ENCODE data around the gene ATXN1. TPM values are rescaled to one million over a fixed set of nuclear protein-coding genes. Genes with fewer than 3 reads are reported as not detected.

Gene ATXN1
- total and polyA plus RNA-seq, 2 of the 8 experiments (the other 6 are each of a cell fraction or from before 2014, with no cell fraction given), result 1.6 to 4.0 TPM

- H2BK5ac ChIP-seq (ENCODE audit: low read depth, low read length), result no peak overlapping the region
- no peak overlapping the region for H3K14ac ChIP-seq (ENCODE audit: insufficient read length)
- ChIA-PET POLR2A (ENCODE audit: partially characterized antibody) (no interaction called here), CTCF (ENCODE audit: partially characterized antibody) (no interaction called here)
- DNase-seq (ENCODE audit: low read depth in 1 of 2, low spot score in 2 of 2) (no peak), FAIRE-seq (no peak)
- no peak overlapping the region for H2BK15ac ChIP-seq (ENCODE audit: low read length)
- no peak overlapping the region for H3K18ac ChIP-seq (ENCODE audit: extremely low read depth, low read length)
- H4K5ac ChIP-seq (ENCODE audit: insufficient read length, low read depth, low read length), result no peak overlapping the region
- no peak overlapping the region for H3K23ac ChIP-seq (ENCODE audit: insufficient read length)
- no peak overlapping the region for H2AK5ac ChIP-seq (ENCODE audit: low read depth, low read length)
- no peak overlapping the region for H3K4me3 ChIP-seq (ENCODE audit: extremely low read depth in 1 of 4, insufficient read depth in 2 of 4, low read depth in 3 of 4, low read length in 4 of 4)
- H3K23me2 ChIP-seq (ENCODE audit: low read depth, low read length), result no peaks in the 10 kb centered on the region
- no peaks in the 10 kb centered on the region for H3K79me1 ChIP-seq (ENCODE audit: low read depth, low read length)
- no peak overlapping the region for H3K27ac ChIP-seq (ENCODE audit: low read depth, low read length)
- H2BK120ac ChIP-seq (replicated peaks; ENCODE audit: low read depth, low read length), result no peak overlapping the region
- H4K20me1 ChIP-seq (replicated peaks in 1 of 2; ENCODE audit: control insufficient read depth in 1 of 2, insufficient read depth in 2 of 2, low read length in 2 of 2), result no peaks in the 10 kb centered on the region
- H3K79me2 ChIP-seq (ENCODE audit: control insufficient read depth in 1 of 2, insufficient read depth in 2 of 2, low read length in 2 of 2), result no peaks in the 10 kb centered on the region
- H4K91ac ChIP-seq (replicated peaks; ENCODE audit: insufficient read length, low read length), result no peak overlapping the region
- no peak overlapping the region for H2BK12ac ChIP-seq (ENCODE audit: low read depth, low read length)
- no peak overlapping the region for H3K4me2 ChIP-seq (ENCODE audit: insufficient read depth in 1 of 2, low read depth in 2 of 2, low read length in 2 of 2)
- H4K8ac ChIP-seq (ENCODE audit: extremely low read depth, insufficient read depth, low read length), result no peak overlapping the region
- H3K9me3 ChIP-seq (ENCODE audit: insufficient read depth in 2 of 2, low read depth in 1 of 2, low read length in 1 of 2), result no peaks in the 10 kb centered on the region
- no peaks in the 10 kb centered on the region for H3K36me3 ChIP-seq (ENCODE audit: control insufficient read depth in 2 of 4, insufficient read depth in 4 of 4, low read length in 3 of 4)
- H2BK20ac ChIP-seq (ENCODE audit: low read length), result no peak overlapping the region
- no peak overlapping the region for H3K4ac ChIP-seq (replicated peaks; ENCODE audit: insufficient read length, low read depth, low read length)
- H3K9ac ChIP-seq (replicated peaks in 1 of 4; ENCODE audit: extremely low read depth in 1 of 4, low read depth in 3 of 4, low read length in 3 of 4), result no peak overlapping the region
- no peaks in the 10 kb centered on the region for H3K27me3 ChIP-seq (replicated peaks in 1 of 4; ENCODE audit: control insufficient read depth in 3 of 4, extremely low read depth in 1 of 4, insufficient read depth in 3 of 4, low read length in 3 of 4)
- no peak overlapping the region for H2AFZ ChIP-seq (ENCODE audit: low read length)
- no peak overlapping the region for H3K56ac ChIP-seq (replicated peaks; ENCODE audit: insufficient read length, low read depth, low read length)
- 97% methylated on average over 2 of the region's 2 CpGs; no CpG with 5 or more reads in 1 of the 2 experiments for WGBS, 2 experiments (ENCODE audit: extremely low coverage in 1 of 2, insufficient coverage in 1 of 2, insufficient read length in 1 of 2, insufficient replicate concordance in 2 of 2, low coverage in 1 of 2, low lambda C conversion rate in 2 of 2, missing lambda C conversion rate in 1 of 2)
- H3K4me1 ChIP-seq (replicated peaks in 1 of 4; ENCODE audit: control insufficient read depth in 3 of 4, insufficient read depth in 4 of 4, low read length in 3 of 4), result no peaks in the 10 kb centered on the region
- TF ChIP-seq JUND (IDR thresholded peaks at IDR 0.05; ENCODE audit: low read length) (no peak), GTF2F1 (IDR thresholded peaks at IDR 0.05; ENCODE audit: borderline replicate concordance, low read depth, low read length) (no peak), TAF7 (optimal IDR thresholded peaks at IDR 0.05; ENCODE audit: borderline replicate concordance, low read depth, low read length) (no peak), EP300 (IDR thresholded peaks at IDR 0.05; ENCODE audit: borderline replicate concordance in 1 of 2, low read depth in 2 of 2, low read length in 2 of 2) (no peak), CTCF (IDR thresholded peaks at IDR 0.05; ENCODE audit: control extremely low read depth in 1 of 3, insufficient read depth in 1 of 3, low read depth in 1 of 3, low read length in 3 of 3) (no peak), NANOG (IDR thresholded peaks at IDR 0.05; ENCODE audit: insufficient read depth, low read depth, low read length, poor library complexity, severe bottlenecking) (no peak), CTBP2 (IDR thresholded peaks at IDR 0.05; ENCODE audit: borderline replicate concordance, insufficient read depth, insufficient read length, low read length) (no peak), KDM4A (IDR thresholded peaks at IDR 0.05; ENCODE audit: low read depth, low read length, severe bottlenecking) (no peak), SIRT6 (IDR thresholded peaks at IDR 0.05; ENCODE audit: low read length) (no peak), ATF3 (IDR thresholded peaks at IDR 0.05; ENCODE audit: insufficient read depth, low read depth, low read length) (no peak), BCL11A (IDR thresholded peaks at IDR 0.05; ENCODE audit: low read depth in 2 of 2, low read length in 2 of 2) (no peak)
These were observed 315.0 kb downstream of the ATXN1 start for GRCh38 chr6:16446273-16446672.
